ENCODE data around the gene NPY. TPM values are rescaled to one million over a fixed set of nuclear protein-coding genes. Genes with fewer than 3 reads are reported as not detected.

Gene NPY
- total and polyA plus RNA-seq, 4 donors = 0.47 TPM; not detected in 3

- Histone ChIP-seq H3K9ac (ENCODE audit: low read depth in 1 of 2, low read length in 2 of 2) (no peak overlapping the region), H3K4me1 (ENCODE audit: control insufficient read depth in 4 of 4, insufficient read depth in 4 of 4, low read length in 3 of 4) (no peaks in the 10 kb centered on the region), H3K36me3 (ENCODE audit: control insufficient read depth in 4 of 4, insufficient read depth in 3 of 4, low read depth in 1 of 4, low read length in 3 of 4) (no peaks in the 10 kb centered on the region), H3K27me3 (ENCODE audit: control insufficient read depth in 4 of 4, insufficient read depth in 4 of 4, low read length in 3 of 4) (no peaks in the 10 kb centered on the region), H3K9me3 (ENCODE audit: control insufficient read depth in 4 of 4, low read length in 3 of 4) (peaks cover 0 to 2% (median under 1%) of the 10 kb centered on the region in 4 donors), H3K4me3 (ENCODE audit: low read depth in 1 of 3, low read length in 3 of 3) (no peak overlapping the region), H3K27ac (ENCODE audit: low read depth in 1 of 2, low read length in 2 of 2) (no peak overlapping the region)
- no peak for TF ChIP-seq RAD21 (IDR thresholded peaks at IDR 0.05)
- TF ChIP-seq MAX (IDR thresholded peaks at IDR 0.05) = no peak
- no peak for TF ChIP-seq ATF3 (IDR thresholded peaks at IDR 0.05)
- no peak for TF ChIP-seq EGR1 (IDR thresholded peaks at IDR 0.05; ENCODE audit: low read depth in 2 of 2)
- TF ChIP-seq HNF4G (IDR thresholded peaks at IDR 0.05) = no peak
- no peak for TF ChIP-seq YY1 (IDR thresholded peaks at IDR 0.05)
- no peak for TF ChIP-seq CTCF (IDR thresholded peaks at IDR 0.05; ENCODE audit: low read depth, low read length, missing input control)
- no peak for TF ChIP-seq JUND (IDR thresholded peaks at IDR 0.05)
- no peak for TF ChIP-seq ZBTB33 (IDR thresholded peaks at IDR 0.05)
- TF ChIP-seq FOXA1 (IDR thresholded peaks at IDR 0.05) = no peak
- no peak for TF ChIP-seq NR2F2 (IDR thresholded peaks at IDR 0.05)
- TF ChIP-seq REST (IDR thresholded peaks at IDR 0.05) = no peak
- no peak for TF ChIP-seq RXRA (IDR thresholded peaks at IDR 0.05)
- no peak for DNase-seq (ENCODE audit: low spot score)
These were observed 38.6 kb upstream of the NPY start for GRCh38 chr7:24245362-24245761.

GRCh38 chr7:24249266-24249665 is 34.7 kb upstream of the NPY start:
- no peak overlapping the region for H3K27ac ChIP-seq (ENCODE audit: low read depth in 1 of 2, low read length in 2 of 2)
- WGBS = 89% methylated on average over 7 of the region's 7 CpGs

More at GRCh38 chr7:24249266-24249665, 34.7 kb upstream of the NPY start:
- Histone ChIP-seq H3K4me3 (ENCODE audit: low read depth in 1 of 3, low read length in 3 of 3) (no peak overlapping the region), H3K4me1 (ENCODE audit: control insufficient read depth in 4 of 4, insufficient read depth in 4 of 4, low read length in 3 of 4) (no peaks in the 10 kb centered on the region), H3K9ac (ENCODE audit: low read depth in 1 of 2, low read length in 2 of 2) (no peak overlapping the region), H3K9me3 (ENCODE audit: control insufficient read depth in 4 of 4, low read length in 3 of 4) (peaks cover 0 to 6% (median 4%) of the 10 kb centered on the region in 4 donors), H3K36me3 (ENCODE audit: control insufficient read depth in 4 of 4, insufficient read depth in 3 of 4, low read depth in 1 of 4, low read length in 3 of 4) (no peaks in the 10 kb centered on the region), H3K27me3 (ENCODE audit: control insufficient read depth in 4 of 4, insufficient read depth in 4 of 4, low read length in 3 of 4) (no peaks in the 10 kb centered on the region)
- TF ChIP-seq JUND (IDR thresholded peaks at IDR 0.05) (no peak), CTCF (IDR thresholded peaks at IDR 0.05; ENCODE audit: low read depth, low read length, missing input control) (no peak), RAD21 (IDR thresholded peaks at IDR 0.05) (no peak), YY1 (IDR thresholded peaks at IDR 0.05) (no peak), ATF3 (IDR thresholded peaks at IDR 0.05) (no peak), HNF4A (conservative IDR thresholded peaks at IDR 0.05) (no peak), TAF1 (conservative IDR thresholded peaks at IDR 0.05) (no peak), NR2F2 (IDR thresholded peaks at IDR 0.05) (no peak)
- DNase-seq (ENCODE audit: low spot score) = no peak

Data from liver (tissue), 9 donors.